HG03520 (cell line): ENCODE data around the gene OBP2A.

ENCODE experiments used
- ATAC-seq: cut with Tn5 transposase; IDR thresholded peaks from one replicate; pipeline ENCODE4 v1.9.1; 2021; ENCODE audit warnings: mild to moderate bottlenecking, moderate library complexity; ENCODE audit not compliant: unreplicated experiment

Gene OBP2A

DNA sequence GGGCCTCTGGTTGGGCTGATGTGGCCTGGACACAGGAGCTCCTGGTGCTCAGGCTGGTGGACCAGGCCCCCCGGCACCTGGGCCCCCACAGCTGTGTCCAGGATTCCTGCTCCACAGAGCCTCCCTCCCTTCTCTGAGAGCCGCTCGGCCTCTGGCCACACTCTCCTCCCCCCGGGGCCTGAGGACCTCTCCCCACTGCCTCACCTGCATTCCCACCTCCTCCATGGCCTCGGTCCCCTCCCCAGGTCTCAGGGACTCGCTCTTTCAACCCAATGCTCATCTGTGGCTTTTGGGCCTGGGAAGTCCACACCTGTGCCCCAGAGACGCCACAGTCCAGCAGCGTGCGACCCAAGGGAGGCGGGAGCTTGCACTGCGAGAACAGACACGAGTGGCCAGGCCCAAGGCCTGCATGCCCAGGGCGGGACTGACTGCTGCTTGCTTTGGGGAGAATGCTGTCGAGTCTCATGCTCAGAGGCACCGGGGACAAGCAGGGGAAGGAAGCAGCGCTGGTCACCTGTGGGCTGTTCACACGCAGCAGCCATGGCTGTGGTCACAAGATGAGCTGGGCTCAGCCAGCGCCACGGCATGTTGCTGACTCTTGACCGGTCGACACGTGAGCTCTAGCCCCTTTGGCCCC, 30.2 kb downstream of the OBP2A start:
- no peak for ATAC-seq

- no peak for ATAC-seq
Measured at GRCh38 chr9:135577256-135577655, 31.3 kb downstream of the OBP2A start.

GRCh38 chr9:135579356-135579755, 33.4 kb downstream of the OBP2A start:
- ATAC-seq, result no peak

GRCh38 chr9:135579889-135580660, 34.1 kb downstream of the OBP2A start:
- no peak for ATAC-seq

DNA sequence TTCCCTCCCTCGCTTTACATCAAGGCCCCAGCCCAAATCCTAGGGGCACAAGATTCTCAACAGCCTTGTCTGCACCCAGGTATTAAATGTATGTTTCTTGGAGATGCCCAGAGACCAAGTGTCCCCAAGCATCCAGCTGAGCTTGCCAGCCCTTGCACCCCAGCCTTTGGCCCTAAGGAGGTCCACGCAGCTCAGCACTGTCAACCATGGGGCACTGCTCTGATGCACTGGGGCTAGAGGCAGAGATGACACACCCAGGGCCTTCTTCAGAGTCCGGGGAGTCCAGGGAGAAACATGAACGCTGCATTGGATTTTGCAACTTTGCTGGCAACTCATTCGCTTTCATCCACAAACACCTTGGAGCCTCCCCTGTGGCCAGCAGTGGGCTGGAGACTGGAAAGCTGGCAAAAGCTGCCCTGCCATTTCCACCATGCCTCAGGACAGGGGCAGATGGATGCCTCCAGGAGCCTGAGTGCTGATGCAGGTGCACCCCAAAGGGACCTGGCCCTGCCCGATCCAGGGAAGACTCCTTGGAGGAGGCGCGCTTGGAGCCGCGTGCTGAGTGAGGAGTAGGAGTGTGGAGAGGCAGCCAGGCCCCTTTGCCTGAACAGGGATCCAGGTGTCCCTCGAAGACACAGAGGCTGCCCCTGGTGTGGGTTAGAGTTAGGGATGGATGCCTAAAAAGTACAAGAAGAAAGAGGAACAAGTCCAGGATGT, 34.9 kb downstream of the OBP2A start:
- no peak for ATAC-seq

DNA sequence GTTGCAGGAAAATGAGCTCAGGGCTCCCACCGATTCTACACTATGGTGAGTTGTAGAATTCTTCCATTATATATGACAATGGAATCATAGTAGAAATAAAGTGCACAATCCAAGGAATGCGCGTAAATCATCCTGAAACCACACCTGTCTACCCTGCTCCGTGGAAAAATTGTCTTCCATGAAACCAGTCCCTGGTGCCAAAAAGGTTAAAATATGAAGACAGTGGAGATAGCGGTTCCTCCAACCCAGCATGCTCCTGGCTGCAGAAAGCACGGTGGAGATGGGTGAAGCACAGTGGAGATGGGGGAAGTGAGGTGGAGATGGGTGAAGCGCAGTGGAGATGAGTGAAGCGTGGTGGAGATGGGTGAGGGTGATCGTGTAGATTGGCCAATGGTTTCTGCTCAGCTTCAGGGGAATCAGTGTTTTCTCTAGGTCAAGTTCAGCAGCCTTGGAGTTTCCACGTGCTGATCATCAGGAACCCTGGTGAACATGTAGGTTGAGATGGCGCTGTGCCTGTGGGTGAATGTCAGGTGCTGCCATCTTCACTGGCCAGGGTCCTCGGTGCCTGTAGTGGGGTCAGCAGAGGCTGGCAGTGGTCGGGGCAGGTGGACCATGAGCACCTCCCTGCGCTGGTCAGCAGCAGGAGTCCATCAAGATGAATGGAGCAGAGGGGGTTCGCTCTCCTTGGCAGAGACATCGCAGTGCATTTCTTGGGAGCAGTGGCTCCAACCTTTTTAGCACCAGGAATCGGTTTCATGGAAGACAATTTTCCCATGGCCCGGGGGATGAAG, 35.9 kb downstream of the OBP2A start:
- ATAC-seq, result no peak

GRCh38 chr9:135582541-135582940, 36.6 kb downstream of the OBP2A start:
- no peak for ATAC-seq

GRCh38 chr9:135582966-135583687, 37.2 kb downstream of the OBP2A start:
- no peak for ATAC-seq

GRCh38 chr9:135583688-135584011, 37.7 kb downstream of the OBP2A start:
- ATAC-seq, result no peak

GRCh38 chr9:135584371-135584770, 38.4 kb downstream of the OBP2A start:
- ATAC-seq, result no peak

DNA sequence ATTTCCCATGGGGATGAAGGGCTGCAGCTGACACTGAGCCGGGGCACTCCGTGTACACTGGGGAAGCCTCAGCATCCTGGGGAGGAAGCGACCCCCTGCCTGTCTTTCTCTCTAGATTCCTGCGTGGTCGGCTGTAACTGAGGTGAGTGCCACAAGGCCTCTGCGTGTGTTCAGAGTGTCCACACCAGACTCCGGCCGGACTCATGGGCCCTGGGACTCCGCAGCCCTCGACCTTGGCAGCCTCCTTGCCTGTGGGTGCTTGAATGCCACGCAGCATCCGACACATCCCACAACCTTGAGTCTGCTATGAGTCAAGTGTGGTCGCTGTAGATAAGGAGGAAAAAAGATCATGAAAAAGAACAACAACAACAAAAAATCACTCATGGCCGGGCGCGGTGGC, 39.0 kb downstream of the OBP2A start:
- no peak for ATAC-seq

DNA sequence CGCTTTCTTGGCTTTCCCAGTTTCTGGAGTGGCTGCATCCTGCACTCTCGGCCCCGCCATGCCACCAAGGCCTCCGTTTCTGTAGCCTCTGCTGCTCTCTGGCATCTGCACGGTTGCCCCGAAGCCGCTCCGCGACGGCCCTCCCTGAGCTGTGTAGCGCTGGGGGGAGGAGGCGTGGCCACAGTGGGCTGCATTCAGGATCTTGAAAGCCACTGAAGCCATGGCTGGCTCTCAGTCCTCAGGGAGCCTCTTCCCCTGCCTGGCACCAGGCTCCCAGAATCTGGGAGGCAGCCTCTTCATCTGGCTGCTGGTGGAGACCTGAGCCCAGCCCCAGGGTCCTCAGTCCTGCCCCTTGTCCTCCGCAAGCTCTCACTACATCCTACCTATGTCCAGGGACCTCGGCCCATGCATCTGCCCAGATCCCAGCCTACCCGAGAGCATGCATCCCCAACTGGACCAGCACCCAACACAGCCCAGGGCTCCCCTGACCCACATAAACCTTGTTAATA, 40.7 kb downstream of the OBP2A start:
- ATAC-seq, result no peak

GRCh38 chr9:135587658-135588057, 41.7 kb downstream of the OBP2A start:
- ATAC-seq, result no peak

DNA sequence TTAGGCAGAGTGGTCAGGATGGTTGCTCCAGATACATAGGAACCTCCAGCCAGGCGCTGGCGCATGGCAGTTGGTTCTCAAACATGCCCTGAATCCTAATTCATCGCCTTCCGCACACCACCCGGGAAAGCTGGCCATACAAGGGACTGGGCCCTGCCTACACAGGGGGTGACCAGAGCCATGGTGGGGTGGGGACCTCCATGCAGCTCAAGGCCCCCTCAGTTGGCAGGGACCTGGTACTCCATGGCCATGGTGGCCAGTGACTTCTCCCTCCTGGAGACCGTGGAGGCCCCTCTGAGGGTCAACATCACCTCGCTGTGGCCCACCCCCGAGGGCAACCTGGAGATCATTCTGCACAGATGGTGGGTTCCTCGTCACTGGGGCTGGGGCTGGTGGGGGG, 42.4 kb downstream of the OBP2A start:
- no peak for ATAC-seq

DNA sequence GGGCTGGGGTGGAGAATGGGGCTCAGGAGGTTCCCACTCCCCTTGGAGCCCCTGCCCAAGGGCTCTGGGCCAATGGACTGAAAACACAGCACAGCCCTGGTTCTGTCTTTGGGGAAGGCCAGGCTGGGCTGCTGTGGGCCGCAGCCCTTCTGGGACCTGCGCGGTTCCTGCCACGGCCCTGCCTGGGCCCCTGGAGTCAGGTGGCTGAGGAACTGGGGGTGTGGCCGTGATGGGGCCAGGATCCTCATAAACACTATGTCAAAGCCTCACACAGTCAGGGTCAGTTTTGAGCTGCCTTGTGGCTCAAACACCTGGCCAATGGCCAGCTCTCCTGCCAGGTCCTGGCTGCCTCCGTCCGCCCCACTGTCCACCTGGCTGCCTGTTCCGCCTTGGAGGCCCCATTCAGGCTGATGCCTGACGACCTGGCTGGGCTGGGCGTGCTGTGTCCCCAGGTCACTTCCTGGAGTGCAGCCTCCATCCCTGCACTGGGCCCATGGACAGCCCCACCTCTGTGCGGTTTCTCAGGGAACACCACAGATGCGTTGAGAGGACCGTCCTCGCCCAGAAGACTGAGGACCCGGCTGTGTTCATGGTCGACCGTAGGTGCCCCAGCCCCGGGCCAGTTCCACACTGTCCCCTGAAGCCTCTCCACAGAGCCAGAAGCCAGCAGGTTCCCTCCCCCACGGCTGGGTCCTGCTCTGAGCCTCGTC, 43.1 kb downstream of the OBP2A start:
- ATAC-seq, result no peak

GRCh38 chr9:135589596-135590485, 43.9 kb downstream of the OBP2A start:
- no peak for ATAC-seq

GRCh38 chr9:135590486-135591079, 44.7 kb downstream of the OBP2A start:
- ATAC-seq, result no peak

DNA sequence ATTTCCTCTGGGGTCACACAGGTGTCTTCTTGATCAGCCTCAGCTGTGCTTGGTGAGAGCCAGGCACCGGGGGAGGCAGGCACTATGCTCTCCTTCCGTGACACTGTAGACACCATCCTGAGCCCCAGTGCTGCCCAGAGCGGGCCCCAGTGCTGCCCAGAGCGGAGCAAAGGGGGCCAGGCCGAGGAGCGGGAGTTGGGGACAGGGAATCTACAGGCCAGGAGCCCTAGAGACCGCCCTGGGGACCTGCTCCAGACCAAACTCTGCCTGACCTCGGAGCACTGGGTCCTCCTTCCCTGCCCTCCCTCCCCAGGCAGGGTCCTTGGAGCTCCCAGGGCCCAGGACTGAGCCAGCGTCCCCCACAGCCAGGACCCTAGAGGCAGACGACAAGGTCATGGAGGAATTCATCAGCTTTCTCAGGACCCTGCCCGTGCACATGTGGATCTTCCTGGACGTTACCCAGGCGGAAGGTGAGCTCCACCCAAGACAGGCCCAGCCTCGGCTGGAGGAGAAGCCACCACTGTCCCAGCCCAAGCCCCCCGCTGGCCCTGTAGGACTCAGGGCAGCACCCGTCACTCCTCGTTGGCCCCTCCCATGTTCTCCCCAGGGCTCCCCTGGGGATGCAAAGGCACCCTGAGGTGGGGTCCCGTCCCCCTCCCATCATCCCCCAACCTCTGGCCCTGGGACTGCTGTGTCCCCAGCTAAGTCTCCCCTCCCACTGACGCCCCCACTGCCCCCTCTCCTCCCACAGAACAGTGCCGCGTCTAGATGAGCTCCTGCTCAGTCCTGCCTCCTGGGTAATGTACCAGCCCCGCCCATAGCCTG, 45.8 kb downstream of the OBP2A start:
- no peak for ATAC-seq
